Ishikawa (cell line): ENCODE measurements around the gene TRDMT1.

ENCODE experiments used
- CEBPB ChIP-seq: IDR thresholded peaks from 2 replicates; pipeline ENCODE4 v1.6.1; 2012
- CREB1 ChIP-seq: IDR thresholded peaks from 2 replicates; pipeline ENCODE4 v1.6.1; 2012; ENCODE audit warnings: low read depth
- EGR1 ChIP-seq: IDR thresholded peaks from 2 replicates; pipeline ENCODE4 v1.6.1; 2012
- EP300 ChIP-seq: IDR thresholded peaks from 2 replicates; pipeline ENCODE4 v1.6.1; 2012; ENCODE audit warnings: borderline replicate concordance
- FOXM1 ChIP-seq: IDR thresholded peaks from 2 replicates; pipeline ENCODE4 v1.6.1; 2012; ENCODE audit warnings: low read depth, borderline replicate concordance
- MAX ChIP-seq: IDR thresholded peaks from 2 replicates; pipeline ENCODE4 v1.6.1; 2012
- NFIC ChIP-seq: IDR thresholded peaks from 2 replicates; pipeline ENCODE4 v1.6.1; 2012
- RAD21 ChIP-seq: IDR thresholded peaks from 2 replicates; pipeline ENCODE4 v1.6.1; 2012; ENCODE audit warnings: low read depth
- REST ChIP-seq: IDR thresholded peaks from 2 replicates; pipeline ENCODE4 v1.6.1; 2012; ENCODE audit warnings: low read depth, mild to moderate bottlenecking
- TAF1 ChIP-seq: IDR thresholded peaks from 2 replicates; pipeline ENCODE4 v1.6.1; 2012; ENCODE audit warnings: low read depth, mild to moderate bottlenecking
- TCF12 ChIP-seq: IDR thresholded peaks from 2 replicates; pipeline ENCODE4 v1.6.1; 2012; ENCODE audit warnings: low read depth
- TEAD4 ChIP-seq: IDR thresholded peaks from 2 replicates; pipeline ENCODE4 v1.6.1; 2012
- USF1 ChIP-seq: IDR thresholded peaks from 2 replicates; pipeline ENCODE4 v1.6.1; 2012
- YY1 ChIP-seq: IDR thresholded peaks from 2 replicates; pipeline ENCODE4 v1.6.1; 2012; ENCODE audit warnings: low read depth
- ZBTB7A ChIP-seq: IDR thresholded peaks from 2 replicates; pipeline ENCODE4 v1.6.1; 2012; ENCODE audit warnings: low read depth

TRDMT1 gene

GRCh38 chr10:17208476-17208875 is 7.0 kb upstream of the TRDMT1 start:
- TF ChIP-seq TAF1, result no peak
- no peak for TF ChIP-seq USF1
- TF ChIP-seq CREB1, result no peak
- TF ChIP-seq YY1, result no peak
- no peak for TF ChIP-seq CEBPB
- no peak for TF ChIP-seq REST
- TF ChIP-seq TEAD4, result no peak
- TF ChIP-seq EGR1, result no peak
- TF ChIP-seq RAD21, result no peak
- no peak for TF ChIP-seq NFIC
- no peak for TF ChIP-seq TCF12
- no peak for TF ChIP-seq MAX
- no peak for TF ChIP-seq ZBTB7A

- TF ChIP-seq FOXM1, result no peak
- no peak for TF ChIP-seq EGR1
Observed at GRCh38 chr10:17206210-17206709, 4.8 kb upstream of the TRDMT1 start.

GRCh38 chr10:17203416-17203815 is 1.9 kb upstream of the TRDMT1 start:
- TF ChIP-seq NFIC (no peak), REST (no peak), TAF1 (no peak), USF1 (no peak), RAD21 (no peak), CEBPB (no peak), TCF12 (no peak), EP300 (no peak), ZBTB7A (no peak), CREB1 (no peak), MAX (no peak), TEAD4 (no peak)

- no peak for TF ChIP-seq CEBPB
- no peak for TF ChIP-seq TEAD4
- no peak for TF ChIP-seq NFIC
- TF ChIP-seq EGR1, result no peak
- no peak for TF ChIP-seq MAX
- TF ChIP-seq CREB1, result no peak
- no peak for TF ChIP-seq TAF1
- no peak for TF ChIP-seq USF1
- TF ChIP-seq RAD21, result no peak
- no peak for TF ChIP-seq EP300
- no peak for TF ChIP-seq ZBTB7A
- TF ChIP-seq FOXM1, result no peak
- no peak for TF ChIP-seq YY1
- TF ChIP-seq REST, result no peak
- no peak for TF ChIP-seq TCF12
Observed at GRCh38 chr10:17202999-17203398, 1.5 kb upstream of the TRDMT1 start.
